Measurements from ENCODE around the gene PYY.
A peak's percentile ranks its signal among the peaks of the same experiment; 100 is the strongest.
"Not testable (repeated sequence)": the region's sequence is repeated elsewhere in the genome, so short reads cannot be mapped to it uniquely, and the experiment has no call there.

Gene PYY

GRCh38 chr17:43953746-43954145 is at the start of gene PYY:
TSS of gene PYY (minus strand) at chr17:43953940. CDS start at chr17:43953483, 457 bp downstream.
- DNase-seq (ENCODE audit: low spot score) = no peak

- DNase-seq (ENCODE audit: low spot score) = no peak
Measured at GRCh38 chr17:44002141-44002848, 48.6 kb upstream of the PYY start.

- no peak for DNase-seq (ENCODE audit: low spot score)
Measured at GRCh38 chr17:44001461-44001920, 47.8 kb upstream of the PYY start.

GRCh38 chr17:44000871-44001460 is 47.2 kb upstream of the PYY start:
- DNase-seq (ENCODE audit: low spot score) = no peak

GRCh38 chr17:44000141-44000860 is 46.6 kb upstream of the PYY start:
- DNase-seq (ENCODE audit: low spot score) = no peak

GRCh38 chr17:43999024-43999423 is 45.3 kb upstream of the PYY start:
- DNase-seq (ENCODE audit: low spot score) = no peak

GRCh38 chr17:43998552-43998951 is 44.8 kb upstream of the PYY start:
- DNase-seq (ENCODE audit: low spot score) = no peak

GRCh38 chr17:43997180-43997579 is 43.4 kb upstream of the PYY start:
- DNase-seq (ENCODE audit: low spot score) = not testable (repeated sequence)

- no peak for DNase-seq (ENCODE audit: low spot score)
Measured at GRCh38 chr17:43995150-43995471, 41.4 kb upstream of the PYY start.

GRCh38 chr17:43994272-43995149 is 40.8 kb upstream of the PYY start:
- peak; percentile 30 for DNase-seq (ENCODE audit: low spot score)

GRCh38 chr17:43992641-43993040 is 38.9 kb upstream of the PYY start:
- DNase-seq (ENCODE audit: low spot score) = no peak

- DNase-seq (ENCODE audit: low spot score) = no peak
Measured at GRCh38 chr17:43988301-43988700, 34.6 kb upstream of the PYY start.

- no peak for DNase-seq (ENCODE audit: low spot score)
Measured at GRCh38 chr17:43987131-43988021, 33.6 kb upstream of the PYY start.

GRCh38 chr17:43986225-43986981 is 32.7 kb upstream of the PYY start:
- peak; percentile 38 for DNase-seq (ENCODE audit: low spot score)

- DNase-seq (ENCODE audit: low spot score) = no peak
Measured at GRCh38 chr17:43984521-43984920, 30.8 kb upstream of the PYY start.

- no peak for DNase-seq (ENCODE audit: low spot score)
Measured at GRCh38 chr17:43983515-43984411, 30.0 kb upstream of the PYY start.

GRCh38 chr17:43983196-43983514 is 29.4 kb upstream of the PYY start:
- DNase-seq (ENCODE audit: low spot score) = no peak

- DNase-seq (ENCODE audit: low spot score) = no peak
Measured at GRCh38 chr17:43982171-43982570, 28.4 kb upstream of the PYY start.

GRCh38 chr17:43979671-43980070 is 25.9 kb upstream of the PYY start:
- no peak for DNase-seq (ENCODE audit: low spot score)

- DNase-seq (ENCODE audit: low spot score) = no peak
Measured at GRCh38 chr17:43979011-43979410, 25.3 kb upstream of the PYY start.
